Heart left ventricle (tissue), 16 donors: ENCODE data around the gene VCY1B. TPM values are rescaled to one million over a fixed set of nuclear protein-coding genes. Genes with fewer than 3 reads are reported as not detected.
"Not testable (repeated sequence)": the region's sequence is repeated elsewhere in the genome, so short reads cannot be mapped to it uniquely, and the experiment has no call there.

Source experiments
- ATAC-seq, 4 donors: fragments of 200-7000 bp; cut with Tn5 transposase; one replicate each; pipeline ENCODE4 v1.9.1; 2020 to 2022; ENCODE audit warnings: moderate library complexity in 4 of 4, mild to moderate bottlenecking in 3 of 4, moderate number of reproducible peaks in 1 of 4
- DNase-seq, 5 donors: peaks; one replicate each; pipeline ENCODE4 v3.0.0-alpha.2; 2020
- H3K27ac ChIP-seq, 12 donors: fragments of 200-600 bp; sonication (generic) in 4 of 12; one replicate each; pipeline versions ENCODE4 v1.5.0 to v1.8.0; 2016 to 2022; ENCODE audit warnings: mild to moderate bottlenecking in 2 of 12
- H3K27me3 ChIP-seq, 9 donors: fragments of 200-600 bp; sonication (generic) in 2 of 9; one replicate each; pipeline versions ENCODE4 v1.5.1 to v1.8.0; 2016 to 2022; ENCODE audit warnings: mild to moderate bottlenecking in 3 of 9
- H3K36me3 ChIP-seq, 9 donors: fragments of 200-600 bp; sonication (generic) in 2 of 9; one replicate each; pipeline versions ENCODE4 v1.5.0 to v1.8.0; 2018 to 2022; ENCODE audit warnings: mild to moderate bottlenecking in 2 of 9
- H3K4me1 ChIP-seq, 12 donors: fragments of 200-600 bp; sonication (generic) in 4 of 12; one replicate each; pipeline versions ENCODE4 v1.5.0 to v1.8.0; 2016 to 2022; ENCODE audit warnings: mild to moderate bottlenecking in 3 of 12
- H3K4me3 ChIP-seq, 12 donors: fragments of 200-600 bp; sonication (generic) in 4 of 12; one replicate each; pipeline versions ENCODE4 v1.5.0 to v1.8.0; 2017 to 2022; ENCODE audit warnings: mild to moderate bottlenecking in 9 of 12, moderate library complexity in 4 of 12
- H3K9me3 ChIP-seq, 12 donors: fragments of 200-600 bp; sonication (generic) in 4 of 12; one replicate each; pipeline versions ENCODE4 v1.5.0 to v1.8.0; 2016 to 2022; ENCODE audit warnings: mild to moderate bottlenecking in 1 of 12
- POLR2A ChIP-seq, 2 donors: fragments of 450-650 bp; IDR thresholded peaks; one replicate each; pipeline ENCODE4 v1.6.1; 2017; ENCODE audit warnings: antibody characterized with exemption in 2 of 2, mild to moderate bottlenecking in 2 of 2, moderate library complexity in 2 of 2
- WGBS, 4 donors: extraction: QIAGEN DNeasy Blood & Tissue Kit in 2 of 4; methylation state at CpG; one replicate each; pipeline versions ENCODE4 v1.1.5 to v1.1.7; 2013 to 2018; 5-methylcytosine and 5-hydroxymethylcytosine counted together
- intact Hi-C, 10 donors: fragments of 100-400 bp; cut with DNase I; formaldehyde crosslinking; loops; one replicate each; pipeline versions ENCODE4 v1.11.1 to v1.14.2; 2022
- long read RNA-seq, 3 donors: library from polyadenylated mRNA; unstranded; transcript quantifications; one replicate each; pipeline ENCODE4 v2.0.0, GENCODE V29; 2020 to 2021
- polyA plus RNA-seq, 2 donors: library from polyadenylated mRNA; stranded (reverse); fragments of 200-250 nt; gene quantifications; one replicate each; pipeline ENCODE4 v1.2.3, GENCODE V29; 2013
- total RNA-seq, 9 donors: library from RNA; depleted of rRNA in 2 of 9; stranded (reverse); fragments of >200 nt in 2 of 9; fragmentation: NEBNext Ultra II Directional in 3 of 9; extraction: Animal tissue kit (Norgen Biotek cat#: 25700) in 3 of 9; gene quantifications; one replicate each; pipeline versions ENCODE4 v1.1.0 to v1.2.4, GENCODE V29; 2016 to 2023
- TF ChIP-seq, protein P1 (sequence below), 12 donors: fragments of 200-600 bp; sonication (generic) in 4 of 12; IDR thresholded peaks; one replicate each; pipeline versions ENCODE4 v1.5.0 to v1.8.0; 2018 to 2022; ENCODE audit warnings: antibody characterized with exemption in 12 of 12, mild to moderate bottlenecking in 5 of 12
- donor health status: ischemic (EF 13 %, LVEDD 7.1; RV severe dilation, severe dysfunction).
- donor health status: healthy with polysubstance abuse.
- donor health status: DM: no; HTN: yes; CAD: no.
- donor health status: DM: no; HTN: no; CAD: no.
- donor health status: ischemic (EF 25% LVEDD 6.9; RV normal size, moderate dysfunction).
- donor health status: ischemic (EF 25% LVEDD 5.7; RV mildly dilated, moderate dysfunction).
- donor health status: healthy.
- donor health status: DM: yes; HTN: yes; CAD: no.
- donor health status: ischemic (EF 35%, LVEDD 5.7; RV mildly dilated, moderate dysfunction).
- donor health status: nonischemic (EF 11% LVEDD 7.7; RV severe dilation, severe dysfunction).
- donor health status: DM: yes; HTN: yes; CAD: no.
- donor health status: PGD.
- donor health status: ischemic (EF 29% LVEDD 5.4; RV normal size, mild dysfunction).
- donor health status: nonischemic (EF 23%, LVEDD 6.1; RV moderate dilation, normal function).

Gene VCY1B
- total RNA-seq (not detected), polyA plus RNA-seq (not detected)
- long read RNA-seq, donor 1: 0 reads
- long read RNA-seq, donor 2: 0 reads
- long read RNA-seq, donor 3: 0 reads

DNA sequence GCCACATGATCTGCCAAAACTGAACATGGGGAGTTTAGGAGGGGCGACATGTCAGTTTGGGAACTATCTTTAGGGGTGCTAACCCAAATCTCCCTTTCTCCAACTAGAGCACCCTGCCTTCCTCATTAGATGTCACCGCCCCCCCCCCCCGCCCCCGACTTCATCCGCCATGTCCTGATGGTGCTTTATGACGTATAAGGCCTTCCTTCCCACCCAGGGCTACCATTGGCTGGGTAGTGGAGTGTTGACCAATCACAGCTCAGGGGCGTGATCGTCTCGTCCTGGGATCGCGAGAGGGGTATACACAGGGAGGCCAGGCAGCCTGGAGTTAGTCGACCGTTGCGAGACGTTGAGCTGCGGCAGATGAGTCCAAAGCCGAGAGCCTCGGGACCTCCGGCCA lies at the start of gene VCY1B:
Gene VCY1B (plus strand): TSS at position 301 of the 400 bp plus-strand sequence. CDS start 63 bp downstream, at position 364.
- H3K36me3 ChIP-seq, H3K27ac ChIP-seq, ATAC-seq, H3K4me1 ChIP-seq, H3K9me3 ChIP-seq, intact Hi-C loops, H3K4me3 ChIP-seq, H3K27me3 ChIP-seq, DNase-seq: not testable (repeated sequence)
- WGBS, 4 donors: no CpG with 5 or more reads among the region's 19 CpGs

GRCh38 chrY:14011916-14012315 lies 44.1 kb upstream of the VCY1B start:
- intact Hi-C loops, ATAC-seq, H3K4me1 ChIP-seq, H3K9me3 ChIP-seq, H3K4me3 ChIP-seq, H3K27ac ChIP-seq, DNase-seq, H3K27me3 ChIP-seq, H3K36me3 ChIP-seq: not testable (repeated sequence)
- WGBS, 4 donors: no CpG with 5 or more reads among the region's 2 CpGs

DNA sequence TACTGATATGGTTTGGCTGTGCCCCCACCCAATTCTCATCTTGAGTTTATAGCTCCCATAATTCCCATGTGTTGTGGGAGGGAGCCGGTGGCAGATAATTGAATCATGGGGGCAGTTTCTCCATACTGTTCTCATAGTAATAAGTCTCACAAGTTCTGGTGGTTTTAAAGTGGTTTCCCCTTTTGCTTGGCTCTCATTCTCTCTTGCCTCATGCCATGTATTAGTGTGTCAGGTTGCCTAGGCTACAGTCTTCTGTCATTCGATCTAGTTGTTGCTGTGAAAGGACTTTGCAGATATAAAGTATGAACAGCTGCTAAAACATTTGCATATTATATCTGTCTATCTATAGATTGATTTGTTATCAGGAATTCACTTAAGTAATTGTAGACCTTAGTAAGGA lies 25.6 kb upstream of the VCY1B start:
- WGBS, 4 donors: no CpG with 5 or more reads among the region's 2 CpGs
- H3K9me3 ChIP-seq, H3K27ac ChIP-seq, H3K4me3 ChIP-seq, ATAC-seq, H3K36me3 ChIP-seq, intact Hi-C loops, H3K27me3 ChIP-seq, DNase-seq, H3K4me1 ChIP-seq: not testable (repeated sequence)

GRCh38 chrY:14085877-14086276 lies 29.9 kb downstream of the VCY1B start:
- no peak for ATAC-seq
- DNase-seq: no peak
- Histone ChIP-seq H3K9me3 (no peaks in the 10 kb centered on the region), H3K4me3 (no peak overlapping the region), H3K27me3 (no peaks in the 10 kb centered on the region), H3K27ac (no peak overlapping the region), H3K36me3 (no peaks in the 10 kb centered on the region), H3K4me1 (no peaks in the 10 kb centered on the region)
- intact Hi-C loops: no loop called here
- TF ChIP-seq, protein P1, sequence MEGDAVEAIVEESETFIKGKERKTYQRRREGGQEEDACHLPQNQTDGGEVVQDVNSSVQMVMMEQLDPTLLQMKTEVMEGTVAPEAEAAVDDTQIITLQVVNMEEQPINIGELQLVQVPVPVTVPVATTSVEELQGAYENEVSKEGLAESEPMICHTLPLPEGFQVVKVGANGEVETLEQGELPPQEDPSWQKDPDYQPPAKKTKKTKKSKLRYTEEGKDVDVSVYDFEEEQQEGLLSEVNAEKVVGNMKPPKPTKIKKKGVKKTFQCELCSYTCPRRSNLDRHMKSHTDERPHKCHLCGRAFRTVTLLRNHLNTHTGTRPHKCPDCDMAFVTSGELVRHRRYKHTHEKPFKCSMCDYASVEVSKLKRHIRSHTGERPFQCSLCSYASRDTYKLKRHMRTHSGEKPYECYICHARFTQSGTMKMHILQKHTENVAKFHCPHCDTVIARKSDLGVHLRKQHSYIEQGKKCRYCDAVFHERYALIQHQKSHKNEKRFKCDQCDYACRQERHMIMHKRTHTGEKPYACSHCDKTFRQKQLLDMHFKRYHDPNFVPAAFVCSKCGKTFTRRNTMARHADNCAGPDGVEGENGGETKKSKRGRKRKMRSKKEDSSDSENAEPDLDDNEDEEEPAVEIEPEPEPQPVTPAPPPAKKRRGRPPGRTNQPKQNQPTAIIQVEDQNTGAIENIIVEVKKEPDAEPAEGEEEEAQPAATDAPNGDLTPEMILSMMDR (IDR thresholded peaks at IDR 0.05): no peak
- no peak for TF ChIP-seq POLR2A (IDR thresholded peaks at IDR 0.05)
- 87 to 95% methylated on average over 1 of the region's 1 CpG; no CpG with 5 or more reads in 2 of the 4 donors for WGBS, 4 donors

Other genes with a start within 250 kb of the VCY1B start
- not detected for gene VCY, start 69.8 kb upstream of the VCY1B start, total RNA-seq
- not detected for gene VCY, start 69.8 kb upstream of the VCY1B start, polyA plus RNA-seq